Measurements from ENCODE around the gene ZFP36L2. TPM values are rescaled to one million over a fixed set of nuclear protein-coding genes. Genes with fewer than 3 reads are reported as not detected.

Gene ZFP36L2, protein sequence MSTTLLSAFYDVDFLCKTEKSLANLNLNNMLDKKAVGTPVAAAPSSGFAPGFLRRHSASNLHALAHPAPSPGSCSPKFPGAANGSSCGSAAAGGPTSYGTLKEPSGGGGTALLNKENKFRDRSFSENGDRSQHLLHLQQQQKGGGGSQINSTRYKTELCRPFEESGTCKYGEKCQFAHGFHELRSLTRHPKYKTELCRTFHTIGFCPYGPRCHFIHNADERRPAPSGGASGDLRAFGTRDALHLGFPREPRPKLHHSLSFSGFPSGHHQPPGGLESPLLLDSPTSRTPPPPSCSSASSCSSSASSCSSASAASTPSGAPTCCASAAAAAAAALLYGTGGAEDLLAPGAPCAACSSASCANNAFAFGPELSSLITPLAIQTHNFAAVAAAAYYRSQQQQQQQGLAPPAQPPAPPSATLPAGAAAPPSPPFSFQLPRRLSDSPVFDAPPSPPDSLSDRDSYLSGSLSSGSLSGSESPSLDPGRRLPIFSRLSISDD
- polyA plus RNA-seq (2012; ENCODE audit: insufficient read length, low read depth) = 29.4 TPM

DNA sequence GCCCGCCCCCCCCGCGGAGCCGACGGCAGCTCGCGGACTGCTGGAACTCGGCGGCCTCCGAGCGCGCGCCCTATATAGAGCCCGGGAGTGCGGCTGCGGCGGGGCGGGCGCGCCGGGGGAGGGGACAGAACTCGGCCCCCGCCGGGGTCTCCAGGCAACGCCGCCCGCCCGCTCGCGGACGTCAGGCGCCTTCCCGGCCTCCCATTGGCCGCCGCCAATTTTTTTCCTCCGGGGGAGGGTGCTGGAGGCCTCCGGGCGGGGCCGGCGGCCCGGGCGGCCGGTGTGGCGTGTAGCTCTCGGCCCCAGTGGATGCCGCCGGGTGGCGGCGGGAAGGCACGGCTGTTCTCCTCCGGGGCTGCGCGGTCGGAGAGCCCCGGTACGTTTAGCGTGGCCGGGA, at the start of gene ZFP36L2:
ZFP36L2 (minus strand) TSS at position 49 of the 397 bp plus-strand sequence. CDS start 291 bp downstream, outside the sequence.
- TF ChIP-seq SIN3A (IDR thresholded peaks at IDR 0.05; ENCODE audit: borderline replicate concordance, insufficient read depth, low read length) (no peak), TAF1 (IDR thresholded peaks at IDR 0.05; ENCODE audit: borderline replicate concordance, insufficient read depth, low read length) (peak; percentile 77; the same call in 1 of the 2 replicates), POLR2AphosphoS5 (IDR thresholded peaks at IDR 0.05; ENCODE audit: low read depth, low read length) (peak; percentile 89), REST (IDR thresholded peaks at IDR 0.05; ENCODE audit: insufficient read depth in 1 of 2, low read depth in 2 of 2, low read length in 2 of 2) (no peak)

GRCh38 chr2:43274721-43275120, 48.3 kb upstream of the ZFP36L2 start:
- no peak for TF ChIP-seq REST (IDR thresholded peaks at IDR 0.05; ENCODE audit: insufficient read depth in 1 of 2, low read depth in 2 of 2, low read length in 2 of 2)
- TF ChIP-seq SIN3A (IDR thresholded peaks at IDR 0.05; ENCODE audit: borderline replicate concordance, insufficient read depth, low read length) = no peak

- TF ChIP-seq TAF1 (IDR thresholded peaks at IDR 0.05; ENCODE audit: borderline replicate concordance, insufficient read depth, low read length) = no peak
- TF ChIP-seq FOXP2 (optimal IDR thresholded peaks at IDR 0.05; ENCODE audit: borderline replicate concordance, extremely low read depth, extremely low read length, insufficient read depth) = no peak
Measured at GRCh38 chr2:43274055-43274454, 47.6 kb upstream of the ZFP36L2 start.

GRCh38 chr2:43273529-43273928, 47.1 kb upstream of the ZFP36L2 start:
- no peak for TF ChIP-seq REST (IDR thresholded peaks at IDR 0.05; ENCODE audit: insufficient read depth in 1 of 2, low read depth in 2 of 2, low read length in 2 of 2)
- no peak for TF ChIP-seq SIN3A (IDR thresholded peaks at IDR 0.05; ENCODE audit: borderline replicate concordance, insufficient read depth, low read length)
- no peak for TF ChIP-seq POLR2AphosphoS5 (IDR thresholded peaks at IDR 0.05; ENCODE audit: low read depth, low read length)
- TF ChIP-seq TAF1 (IDR thresholded peaks at IDR 0.05; ENCODE audit: borderline replicate concordance, insufficient read depth, low read length) = no peak
- TF ChIP-seq FOXP2 (optimal IDR thresholded peaks at IDR 0.05; ENCODE audit: borderline replicate concordance, extremely low read depth, extremely low read length, insufficient read depth) = no peak

GRCh38 chr2:43270930-43271615, 44.7 kb upstream of the ZFP36L2 start:
- TF ChIP-seq SIN3A (IDR thresholded peaks at IDR 0.05; ENCODE audit: borderline replicate concordance, insufficient read depth, low read length) = no peak
- TF ChIP-seq REST (IDR thresholded peaks at IDR 0.05; ENCODE audit: insufficient read depth in 1 of 2, low read depth in 2 of 2, low read length in 2 of 2) = no peak
- TF ChIP-seq POLR2AphosphoS5 (IDR thresholded peaks at IDR 0.05; ENCODE audit: low read depth, low read length) = no peak
- no peak for TF ChIP-seq TAF1 (IDR thresholded peaks at IDR 0.05; ENCODE audit: borderline replicate concordance, insufficient read depth, low read length)
- no peak for TF ChIP-seq FOXP2 (optimal IDR thresholded peaks at IDR 0.05; ENCODE audit: borderline replicate concordance, extremely low read depth, extremely low read length, insufficient read depth)

Measured in PFSK-1 (cell line).